ENCODE results near the gene CCDC39. TPM values are rescaled to one million over a fixed set of nuclear protein-coding genes. Genes with fewer than 3 reads are reported as not detected.

CCDC39 gene
- total and polyA plus RNA-seq, 2 of the 4 experiments (the other 2 are of a cell fraction) = not detected

DNA sequence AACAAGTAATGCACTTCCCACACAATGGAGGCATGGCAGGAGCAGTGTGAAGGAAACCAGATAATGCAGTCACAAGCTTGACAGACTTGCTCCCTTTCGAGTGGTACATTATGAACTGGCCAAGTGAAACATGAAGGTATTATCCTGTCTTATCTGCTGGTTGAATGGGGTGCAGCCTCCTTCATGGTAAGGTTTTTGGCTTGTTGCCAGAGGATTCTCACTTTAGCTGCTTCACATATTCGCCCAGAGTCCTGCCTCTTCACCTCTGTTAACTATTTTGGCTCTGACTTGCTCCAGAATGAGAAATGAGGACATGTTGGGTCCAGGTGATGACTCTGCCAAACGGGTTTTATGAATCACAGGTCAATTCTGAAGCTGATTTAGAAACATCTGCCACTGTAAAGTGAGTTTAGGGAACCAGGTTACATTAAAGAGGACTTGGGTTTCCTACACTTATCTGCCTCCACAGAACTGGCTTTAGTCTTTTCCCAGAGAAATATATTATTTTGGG lies 19.5 kb upstream of the CCDC39 start:
- BruUV-seq (replicated peaks) = no TSS peak
- dilution Hi-C loops (cut with HindIII; ENCODE audit: low sequenced_read_pairs, unreplicated experiment) (no loop called here), in situ Hi-C loops (cut with MboI; ENCODE audit: low sequenced_read_pairs) (no loop called here), intact Hi-C loops (cut with micrococcal nuclease) (no loop called here)
- Histone ChIP-seq H3K4me1 (ENCODE audit: control insufficient read depth, insufficient read depth, low read length) (no peaks in the 10 kb centered on the region), H4K8ac (ENCODE audit: low read depth in 2 of 2, low read length in 2 of 2) (no peak overlapping the region), H2AFZ (replicated peaks; ENCODE audit: low read length, poor library complexity) (no peak overlapping the region), H3K23ac (ENCODE audit: low read depth, low read length) (no peak overlapping the region), H2BK15ac (ENCODE audit: low read depth, low read length) (no peak overlapping the region), H4K91ac (ENCODE audit: insufficient read depth, low read depth, low read length) (no peak overlapping the region), H3K36me3 (ENCODE audit: control insufficient read depth, insufficient read depth, low read length) (no peaks in the 10 kb centered on the region), H2BK5ac (ENCODE audit: low read depth, low read length, poor library complexity, severe bottlenecking) (no peak overlapping the region), H2AK5ac (ENCODE audit: low read depth, low read length) (no peak overlapping the region), H3K9ac (ENCODE audit: low read depth, low read length) (no peak overlapping the region), H3K14ac (replicated peaks; ENCODE audit: low read depth, low read length) (no peak overlapping the region), H3K18ac (ENCODE audit: low read depth, low read length) (no peak overlapping the region), H4K20me1 (ENCODE audit: insufficient read depth, low read length) (no peaks in the 10 kb centered on the region), H3K9me1 (ENCODE audit: insufficient read depth, low read length) (no peaks in the 10 kb centered on the region), H3K4me3 (ENCODE audit: insufficient read depth, low read depth, low read length) (no peak overlapping the region), H3K9me3 (ENCODE audit: control insufficient read depth, insufficient read depth, low read length) (no peaks in the 10 kb centered on the region), H3K56ac (ENCODE audit: extremely low read depth, insufficient read depth, low read length) (no peak overlapping the region), H3K27ac (ENCODE audit: insufficient read depth, low read length) (no peak overlapping the region), H3K79me1 (ENCODE audit: low read depth in 1 of 2, low read length in 2 of 2) (no peaks in the 10 kb centered on the region), H3K4me2 (ENCODE audit: low read depth, low read length) (no peak overlapping the region), H3K4ac (ENCODE audit: low read depth, low read length) (no peak overlapping the region), H2BK120ac (ENCODE audit: low read depth, low read length) (no peak overlapping the region), H2AK9ac (replicated peaks; ENCODE audit: low read depth, low read length, poor library complexity) (no peak overlapping the region), H2BK20ac (ENCODE audit: low read depth, low read length) (no peak overlapping the region), H3K27me3 (ENCODE audit: control insufficient read depth, insufficient read depth, low read length) (no peaks in the 10 kb centered on the region), H4K5ac (ENCODE audit: low read depth, low read length) (no peak overlapping the region)
- ATAC-seq (ENCODE audit: low read depth) (no peak), DNase-seq (no peak)
- POLR2A ChIA-PET (ENCODE audit: unreplicated experiment) = no interaction called here
- TF ChIP-seq FOS (IDR thresholded peaks at IDR 0.05; ENCODE audit: low read depth, low read length) = no peak
- TF ChIP-seq RFX5 (IDR thresholded peaks at IDR 0.05; ENCODE audit: low read depth, low read length) = no peak
- TF ChIP-seq, protein P1, sequence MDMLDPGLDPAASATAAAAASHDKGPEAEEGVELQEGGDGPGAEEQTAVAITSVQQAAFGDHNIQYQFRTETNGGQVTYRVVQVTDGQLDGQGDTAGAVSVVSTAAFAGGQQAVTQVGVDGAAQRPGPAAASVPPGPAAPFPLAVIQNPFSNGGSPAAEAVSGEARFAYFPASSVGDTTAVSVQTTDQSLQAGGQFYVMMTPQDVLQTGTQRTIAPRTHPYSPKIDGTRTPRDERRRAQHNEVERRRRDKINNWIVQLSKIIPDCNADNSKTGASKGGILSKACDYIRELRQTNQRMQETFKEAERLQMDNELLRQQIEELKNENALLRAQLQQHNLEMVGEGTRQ (IDR thresholded peaks at IDR 0.05; ENCODE audit: low read depth, low read length) = no peak
- TF ChIP-seq POLR2A (IDR thresholded peaks at IDR 0.05; ENCODE audit: low read depth, low read length) = no peak
- no peak for TF ChIP-seq RAD21 (IDR thresholded peaks at IDR 0.05; ENCODE audit: low read length)
- TF ChIP-seq CHD1 (IDR thresholded peaks at IDR 0.05; ENCODE audit: low read depth, low read length) = no peak
- TF ChIP-seq MAZ (IDR thresholded peaks at IDR 0.05; ENCODE audit: borderline replicate concordance, low read depth, low read length) = no peak
- TF ChIP-seq, protein P2, sequence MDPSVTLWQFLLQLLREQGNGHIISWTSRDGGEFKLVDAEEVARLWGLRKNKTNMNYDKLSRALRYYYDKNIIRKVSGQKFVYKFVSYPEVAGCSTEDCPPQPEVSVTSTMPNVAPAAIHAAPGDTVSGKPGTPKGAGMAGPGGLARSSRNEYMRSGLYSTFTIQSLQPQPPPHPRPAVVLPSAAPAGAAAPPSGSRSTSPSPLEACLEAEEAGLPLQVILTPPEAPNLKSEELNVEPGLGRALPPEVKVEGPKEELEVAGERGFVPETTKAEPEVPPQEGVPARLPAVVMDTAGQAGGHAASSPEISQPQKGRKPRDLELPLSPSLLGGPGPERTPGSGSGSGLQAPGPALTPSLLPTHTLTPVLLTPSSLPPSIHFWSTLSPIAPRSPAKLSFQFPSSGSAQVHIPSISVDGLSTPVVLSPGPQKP (IDR thresholded peaks at IDR 0.05; ENCODE audit: borderline replicate concordance, low read depth, low read length) = no peak
- TF ChIP-seq CEBPB (IDR thresholded peaks at IDR 0.05; ENCODE audit: low read depth, low read length) = no peak
- TF ChIP-seq BHLHE40 (IDR thresholded peaks at IDR 0.05; ENCODE audit: low read depth, low read length) = no peak
- TF ChIP-seq MXI1 (IDR thresholded peaks at IDR 0.05; ENCODE audit: borderline replicate concordance, low read depth, low read length) = no peak
- no peak for TF ChIP-seq MAFK (IDR thresholded peaks at IDR 0.05; ENCODE audit: low read depth, low read length)
- TF ChIP-seq, protein P3, sequence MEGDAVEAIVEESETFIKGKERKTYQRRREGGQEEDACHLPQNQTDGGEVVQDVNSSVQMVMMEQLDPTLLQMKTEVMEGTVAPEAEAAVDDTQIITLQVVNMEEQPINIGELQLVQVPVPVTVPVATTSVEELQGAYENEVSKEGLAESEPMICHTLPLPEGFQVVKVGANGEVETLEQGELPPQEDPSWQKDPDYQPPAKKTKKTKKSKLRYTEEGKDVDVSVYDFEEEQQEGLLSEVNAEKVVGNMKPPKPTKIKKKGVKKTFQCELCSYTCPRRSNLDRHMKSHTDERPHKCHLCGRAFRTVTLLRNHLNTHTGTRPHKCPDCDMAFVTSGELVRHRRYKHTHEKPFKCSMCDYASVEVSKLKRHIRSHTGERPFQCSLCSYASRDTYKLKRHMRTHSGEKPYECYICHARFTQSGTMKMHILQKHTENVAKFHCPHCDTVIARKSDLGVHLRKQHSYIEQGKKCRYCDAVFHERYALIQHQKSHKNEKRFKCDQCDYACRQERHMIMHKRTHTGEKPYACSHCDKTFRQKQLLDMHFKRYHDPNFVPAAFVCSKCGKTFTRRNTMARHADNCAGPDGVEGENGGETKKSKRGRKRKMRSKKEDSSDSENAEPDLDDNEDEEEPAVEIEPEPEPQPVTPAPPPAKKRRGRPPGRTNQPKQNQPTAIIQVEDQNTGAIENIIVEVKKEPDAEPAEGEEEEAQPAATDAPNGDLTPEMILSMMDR (conservative IDR thresholded peaks at IDR 0.05; ENCODE audit: low read depth, low read length) = no peak
- TF ChIP-seq NFE2L2 (IDR thresholded peaks at IDR 0.05; ENCODE audit: low read depth, low read length) = no peak
- no peak for TF ChIP-seq SMC3 (IDR thresholded peaks at IDR 0.05; ENCODE audit: low read depth, low read length)
- TF ChIP-seq RCOR1 (IDR thresholded peaks at IDR 0.05; ENCODE audit: insufficient replicate concordance, low read length) = no peak
- CTCF ChIA-PET = no interaction called here
- 0% methylated on average over 1 of the region's 3 CpGs; no CpG with 5 or more reads in 1 of the 2 experiments for WGBS, 2 experiments (ENCODE audit: extremely low coverage in 2 of 2, insufficient read length in 1 of 2)
